Gastroesophageal sphincter (tissue), 3 donors: ENCODE data around the gene TBCEL.

Experiments
- POLR2AphosphoS5 ChIP-seq: sonication (generic); formaldehyde crosslinking; IDR thresholded peaks from one replicate; pipeline ENCODE4 v1.6.1; 2017; ENCODE audit warnings: antibody characterized with exemption
- TF ChIP-seq, protein P1 (sequence below), 4 experiments: fragments of 200-600 bp in 2 of 4; fragments of 450-650 bp in 2 of 4; sonication (generic) in 1 of 4; IDR thresholded peaks; one replicate each; pipeline ENCODE4 v1.5.1; 2017 to 2019; ENCODE audit warnings: antibody characterized with exemption in 4 of 4, mild to moderate bottlenecking in 2 of 4, moderate library complexity in 2 of 4

DNA sequence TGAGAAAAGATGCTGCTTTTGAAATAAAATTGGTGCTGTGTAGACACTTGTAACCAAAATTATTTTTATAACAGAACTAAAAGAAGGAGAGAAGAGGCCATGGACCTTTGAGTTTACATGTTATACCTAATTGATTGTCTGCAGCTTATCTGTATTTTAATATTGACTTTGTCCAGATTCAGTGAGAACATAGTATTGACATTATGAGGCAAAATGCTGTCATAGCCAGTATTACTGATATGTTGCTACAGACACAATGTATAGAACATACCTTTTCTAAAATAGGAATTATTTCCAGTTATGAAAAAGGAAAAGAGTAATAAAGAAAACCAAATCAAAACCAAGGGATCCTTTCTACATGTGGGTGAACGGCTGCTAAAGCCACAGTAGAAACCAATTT, 65.7 kb downstream of the TBCEL start:
- TF ChIP-seq, protein P1, sequence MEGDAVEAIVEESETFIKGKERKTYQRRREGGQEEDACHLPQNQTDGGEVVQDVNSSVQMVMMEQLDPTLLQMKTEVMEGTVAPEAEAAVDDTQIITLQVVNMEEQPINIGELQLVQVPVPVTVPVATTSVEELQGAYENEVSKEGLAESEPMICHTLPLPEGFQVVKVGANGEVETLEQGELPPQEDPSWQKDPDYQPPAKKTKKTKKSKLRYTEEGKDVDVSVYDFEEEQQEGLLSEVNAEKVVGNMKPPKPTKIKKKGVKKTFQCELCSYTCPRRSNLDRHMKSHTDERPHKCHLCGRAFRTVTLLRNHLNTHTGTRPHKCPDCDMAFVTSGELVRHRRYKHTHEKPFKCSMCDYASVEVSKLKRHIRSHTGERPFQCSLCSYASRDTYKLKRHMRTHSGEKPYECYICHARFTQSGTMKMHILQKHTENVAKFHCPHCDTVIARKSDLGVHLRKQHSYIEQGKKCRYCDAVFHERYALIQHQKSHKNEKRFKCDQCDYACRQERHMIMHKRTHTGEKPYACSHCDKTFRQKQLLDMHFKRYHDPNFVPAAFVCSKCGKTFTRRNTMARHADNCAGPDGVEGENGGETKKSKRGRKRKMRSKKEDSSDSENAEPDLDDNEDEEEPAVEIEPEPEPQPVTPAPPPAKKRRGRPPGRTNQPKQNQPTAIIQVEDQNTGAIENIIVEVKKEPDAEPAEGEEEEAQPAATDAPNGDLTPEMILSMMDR (IDR thresholded peaks at IDR 0.05), result no peak
- no peak for TF ChIP-seq POLR2AphosphoS5
